HG03066 (cell line): ENCODE measurements around the gene RXFP3.
"Not testable (repeated sequence)": the region's sequence is repeated elsewhere in the genome, so short reads cannot be mapped to it uniquely, and the experiment has no call there.

Experiments
- ATAC-seq: cut with Tn5 transposase; IDR thresholded peaks from one replicate; pipeline ENCODE4 v1.9.1; 2021; ENCODE audit warnings: low read depth; ENCODE audit not compliant: unreplicated experiment

Gene RXFP3

GRCh38 chr5:33933723-33934169, 2.4 kb upstream of the RXFP3 start:
- ATAC-seq, result peak; percentile 85

- ATAC-seq, result peak; percentile 28
Observed at GRCh38 chr5:33934176-33934575, 2.0 kb upstream of the RXFP3 start.

- ATAC-seq, result no peak
Observed at GRCh38 chr5:33936004-33936380, 194 bp upstream of the RXFP3 start.

GRCh38 chr5:33937017-33937706, 976 bp downstream of the RXFP3 start:
- ATAC-seq, result no peak

GRCh38 chr5:33937707-33938506, 1.7 kb downstream of the RXFP3 start:
- ATAC-seq, result no peak

- no peak for ATAC-seq
Observed at GRCh38 chr5:33938507-33938796, 2.3 kb downstream of the RXFP3 start.

GRCh38 chr5:33938881-33939280, 2.7 kb downstream of the RXFP3 start:
- no peak for ATAC-seq

- ATAC-seq, result no peak
Observed at GRCh38 chr5:33939556-33940262, 3.5 kb downstream of the RXFP3 start.

GRCh38 chr5:33941090-33941489, 4.9 kb downstream of the RXFP3 start:
- ATAC-seq, result no peak

GRCh38 chr5:33944543-33945132, 8.5 kb downstream of the RXFP3 start:
- no peak for ATAC-seq

GRCh38 chr5:33952175-33952574, 16.0 kb downstream of the RXFP3 start:
- not testable (repeated sequence) for ATAC-seq

GRCh38 chr5:33957577-33958150, 21.5 kb downstream of the RXFP3 start:
- no peak for ATAC-seq

- no peak for ATAC-seq
Observed at GRCh38 chr5:33958176-33958575, 22.0 kb downstream of the RXFP3 start.

- ATAC-seq, result no peak
Observed at GRCh38 chr5:33964132-33964700, 28.0 kb downstream of the RXFP3 start.

- no peak for ATAC-seq
Observed at GRCh38 chr5:33966805-33967204, 30.6 kb downstream of the RXFP3 start.

- no peak for ATAC-seq
Observed at GRCh38 chr5:33968211-33969005, 32.2 kb downstream of the RXFP3 start.

GRCh38 chr5:33969572-33970452, 33.6 kb downstream of the RXFP3 start:
- ATAC-seq, result peak; percentile 74

- ATAC-seq, result no peak
Observed at GRCh38 chr5:33973271-33973670, 37.1 kb downstream of the RXFP3 start.

- ATAC-seq, result no peak
Observed at GRCh38 chr5:33975852-33976251, 39.7 kb downstream of the RXFP3 start.
